Measurements from ENCODE around the gene DGKB. TPM values are rescaled to one million over a fixed set of nuclear protein-coding genes. Genes with fewer than 3 reads are reported as not detected.
A peak's percentile ranks its signal among the peaks of the same experiment; 100 is the strongest.

DGKB gene
- total RNA-seq, 1 experiment from 2014 or later: 0.02 TPM

DNA sequence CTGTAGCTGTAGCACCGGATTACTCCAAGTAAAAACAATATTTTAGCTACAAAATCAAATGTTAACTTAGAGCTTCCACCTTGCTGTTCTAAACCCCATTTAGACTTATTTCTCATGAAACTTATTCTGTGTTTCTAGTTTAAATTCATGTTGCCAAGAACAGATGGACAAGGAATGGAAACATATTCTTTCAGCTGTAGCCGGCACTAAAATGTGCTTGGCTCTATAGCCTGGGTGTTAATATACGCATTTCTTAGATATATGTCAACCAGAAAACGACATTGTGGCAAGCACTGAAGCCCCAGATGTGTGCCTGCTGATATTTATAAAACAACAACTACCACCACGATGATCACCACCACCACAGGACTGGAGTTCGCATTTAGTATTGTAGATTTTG, 722.8 kb downstream of the DGKB start:
- DNase-seq (ENCODE audit: extremely low read depth, low read depth): no peak

DNA sequence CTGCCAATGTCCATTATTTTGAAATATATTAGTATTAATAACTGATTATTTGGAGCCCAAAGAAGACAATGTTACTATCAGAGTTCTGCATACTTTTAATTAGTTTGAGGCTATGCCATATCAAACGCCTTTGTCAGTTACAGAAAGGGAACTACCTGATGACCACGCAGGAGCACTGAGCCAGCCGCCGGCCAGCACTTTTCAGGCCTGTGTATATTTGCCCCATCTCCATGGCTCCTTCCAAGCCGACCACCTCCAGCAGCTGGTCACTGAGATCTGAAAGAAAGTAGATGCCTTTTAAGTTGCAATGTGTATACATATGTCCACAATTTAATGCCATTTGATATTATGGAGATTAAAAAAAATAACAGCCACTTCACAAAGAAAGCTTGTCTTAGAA, 724.7 kb downstream of the DGKB start:
- no peak for DNase-seq (ENCODE audit: extremely low read depth, low read depth)

DNA sequence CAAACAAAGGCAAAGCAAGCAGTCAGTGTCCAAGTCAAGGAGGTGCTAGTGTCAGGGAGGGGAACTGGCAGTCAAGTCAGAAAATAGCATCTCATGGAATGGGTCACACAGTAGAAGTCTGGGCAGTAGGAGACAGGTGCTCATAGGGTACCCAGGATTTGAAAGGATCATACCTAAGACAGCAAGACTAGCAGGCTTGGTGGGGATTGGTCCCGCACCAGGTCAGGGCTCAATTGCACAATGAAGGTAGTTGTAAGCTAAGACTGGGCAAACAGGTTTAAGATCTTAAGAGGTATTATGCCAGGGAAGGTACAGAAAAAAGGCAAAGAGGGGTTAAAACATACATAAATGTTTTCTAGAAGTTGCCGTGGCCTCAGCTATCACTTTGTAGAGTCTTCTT, 731.7 kb downstream of the DGKB start:
- no peak for DNase-seq (ENCODE audit: extremely low read depth, low read depth)

DNA sequence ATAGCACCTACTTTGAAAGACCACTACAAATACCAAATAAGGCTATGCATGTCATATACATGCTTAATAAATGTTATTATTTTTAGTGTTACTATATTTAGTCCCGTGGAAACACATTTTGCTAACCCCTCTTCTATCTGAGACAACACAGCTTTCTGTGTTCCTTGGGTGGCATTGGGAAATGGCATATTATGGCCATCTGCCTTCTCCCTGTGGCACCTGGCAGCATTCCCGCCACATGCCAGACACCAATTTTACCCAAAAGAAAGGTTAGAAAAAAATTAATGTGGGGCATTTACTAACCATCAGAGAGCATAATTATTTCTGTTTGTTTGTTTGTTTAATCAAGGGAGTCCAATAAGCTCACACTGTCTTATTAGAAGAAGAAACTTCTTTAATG, 744.4 kb downstream of the DGKB start:
- no peak for DNase-seq (ENCODE audit: extremely low read depth, low read depth)

DNA sequence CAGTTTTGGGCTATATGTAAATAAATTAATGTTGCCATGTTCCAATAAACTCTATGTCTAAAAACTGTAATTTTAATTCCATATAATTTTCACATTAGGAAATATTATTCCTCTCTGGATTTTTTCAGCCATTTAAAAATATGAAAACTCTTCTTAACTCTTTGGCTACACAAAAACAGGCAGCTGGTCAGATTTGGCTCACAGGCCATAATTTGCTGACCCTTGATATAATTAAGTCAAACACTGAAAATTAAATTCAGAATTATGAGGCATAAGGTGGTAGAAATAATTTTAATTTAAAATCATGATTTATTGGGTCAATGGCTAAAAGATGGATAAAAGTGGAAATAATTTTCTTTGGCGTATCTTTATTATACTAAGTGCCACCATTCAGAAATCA, 746.1 kb downstream of the DGKB start:
- no peak for DNase-seq (ENCODE audit: extremely low read depth, low read depth)

DNA sequence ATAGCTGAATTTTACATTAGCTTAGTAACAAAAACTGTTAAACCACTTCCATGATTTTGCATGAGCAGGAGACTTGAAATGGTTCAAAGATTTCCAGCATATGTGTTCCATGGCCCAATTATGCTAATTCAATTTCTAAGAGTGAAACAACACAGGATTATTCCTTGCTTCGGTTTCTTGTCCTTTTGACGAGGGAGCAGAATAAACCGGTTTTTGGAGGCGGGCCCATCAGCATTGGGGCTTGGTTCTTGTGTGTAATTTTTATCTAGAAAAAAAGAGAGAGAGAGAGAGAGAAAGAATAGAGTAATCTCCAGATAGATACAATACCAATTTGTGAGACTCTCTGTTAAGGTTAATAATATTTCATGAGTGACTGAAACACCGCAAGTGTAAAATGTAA, 753.6 kb downstream of the DGKB start:
- DNase-seq (ENCODE audit: extremely low read depth, low read depth): no peak

DNA sequence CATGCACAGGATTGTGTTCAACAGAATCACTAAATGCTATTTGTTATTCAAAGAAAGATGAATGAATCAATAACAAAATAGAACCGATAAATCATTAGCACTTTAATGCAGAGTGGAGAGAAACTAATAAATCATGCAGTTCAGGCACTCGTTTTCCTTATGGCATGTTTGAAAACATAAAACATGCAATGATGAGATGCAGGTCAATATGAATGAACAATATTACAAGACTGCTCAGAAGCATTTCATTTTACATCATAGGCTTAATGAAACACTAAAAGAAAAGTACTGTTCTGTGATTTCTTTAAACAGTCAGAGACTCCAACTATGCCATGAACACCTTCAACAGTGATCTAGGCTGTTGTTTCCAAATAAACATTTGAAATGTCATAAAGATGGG, 755.0 kb downstream of the DGKB start:
- no peak for DNase-seq (ENCODE audit: extremely low read depth, low read depth)

DNA sequence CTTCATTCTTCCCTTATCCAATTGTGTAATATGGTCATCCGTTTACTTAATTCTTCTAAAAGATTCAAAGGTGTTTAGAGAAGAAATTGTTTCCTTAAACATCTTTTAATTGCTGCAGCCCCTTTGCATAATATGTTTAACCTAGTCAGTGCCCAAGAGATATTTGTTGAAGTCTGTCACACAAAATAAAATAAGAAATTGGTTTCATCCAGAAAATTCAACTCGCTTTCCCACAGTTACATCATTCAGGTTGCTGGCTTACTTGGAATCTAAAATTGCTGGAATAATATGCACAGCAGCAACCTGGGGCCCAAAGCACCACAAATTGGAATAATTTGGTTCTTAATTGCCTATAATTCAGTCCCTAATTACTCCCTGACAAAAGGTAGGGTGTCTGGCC, 758.0 kb downstream of the DGKB start:
- DNase-seq (ENCODE audit: extremely low read depth, low read depth): no peak

DNA sequence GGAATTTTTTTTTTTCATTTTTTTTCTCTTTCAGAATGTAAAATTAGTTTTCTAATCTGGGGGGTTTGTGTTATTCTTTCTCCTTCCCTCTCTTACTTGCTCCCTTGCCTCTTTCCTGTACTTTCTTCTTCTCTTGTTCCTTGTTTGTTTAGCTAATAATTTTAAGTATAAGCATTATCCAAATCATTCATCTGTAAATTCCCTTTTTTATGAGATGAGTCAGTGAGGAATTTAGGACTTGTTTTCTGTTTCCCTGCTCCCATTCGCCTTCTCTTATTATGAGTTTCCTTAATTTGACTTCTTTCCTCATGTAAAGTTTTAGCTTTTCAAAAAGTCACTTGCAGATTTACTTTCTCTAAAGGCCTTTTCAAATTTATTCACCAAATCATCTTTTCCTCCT, 758.4 kb downstream of the DGKB start:
- no peak for DNase-seq (ENCODE audit: extremely low read depth, low read depth)

DNA sequence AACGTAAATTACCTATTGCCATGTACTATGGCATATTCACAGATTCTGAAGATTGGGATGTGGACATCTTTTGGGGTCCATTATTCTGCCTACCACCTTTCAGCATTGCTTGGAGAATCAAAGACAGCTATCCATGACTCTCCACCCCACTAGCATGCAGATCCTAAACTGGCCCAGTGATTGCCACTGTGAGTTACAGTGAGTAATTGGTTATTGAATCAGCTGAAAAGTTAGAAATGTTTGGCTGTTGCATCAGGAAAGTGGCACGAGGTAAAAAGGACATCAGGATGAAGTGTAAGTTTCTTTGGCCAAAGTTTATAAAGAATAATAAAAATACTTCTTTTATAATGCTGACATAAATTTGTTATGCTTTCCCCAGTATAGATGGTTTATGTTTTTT, 764.9 kb downstream of the DGKB start:
- peak; percentile 33 for DNase-seq (ENCODE audit: extremely low read depth, low read depth)

DNA sequence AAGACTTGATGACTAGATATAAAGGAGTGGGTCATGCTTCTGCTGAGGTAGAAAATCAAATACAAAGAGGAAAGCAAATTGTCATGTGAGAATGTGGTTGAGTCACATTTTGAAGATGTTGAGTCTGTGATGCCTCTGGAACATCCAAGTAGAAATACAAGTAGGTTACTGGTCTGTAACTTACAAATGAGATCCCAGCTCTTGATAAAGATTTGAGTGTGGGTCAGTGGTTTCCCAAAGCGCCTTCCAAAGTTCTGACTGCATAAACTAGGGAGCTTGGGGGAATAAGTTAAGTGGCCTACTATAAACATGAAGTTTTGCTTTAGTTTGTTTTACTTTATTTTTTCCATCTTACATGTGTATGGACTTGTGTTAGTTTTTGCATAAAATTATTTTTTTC, 768.8 kb downstream of the DGKB start:
- no peak for DNase-seq (ENCODE audit: extremely low read depth, low read depth)

DNA sequence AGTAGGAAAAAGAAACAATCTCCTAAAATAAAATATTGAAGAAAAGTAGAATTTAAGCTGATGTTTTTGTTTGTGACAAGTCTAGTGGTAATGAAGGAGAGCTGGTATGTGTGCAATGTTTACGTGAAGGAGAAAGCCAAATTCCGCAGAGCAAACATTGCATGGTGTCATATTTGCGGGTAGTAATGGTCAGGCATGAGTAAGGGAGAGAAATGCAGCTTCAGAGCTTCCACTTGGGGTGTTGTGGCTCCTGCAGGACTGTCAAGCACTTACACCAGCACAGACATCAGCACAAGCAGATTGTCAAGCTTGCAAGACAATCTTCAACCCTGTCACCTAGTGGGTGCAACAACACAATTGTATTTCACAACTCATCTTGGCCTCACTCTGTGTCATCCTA, 776.6 kb downstream of the DGKB start:
- no peak for DNase-seq (ENCODE audit: extremely low read depth, low read depth)

DNA sequence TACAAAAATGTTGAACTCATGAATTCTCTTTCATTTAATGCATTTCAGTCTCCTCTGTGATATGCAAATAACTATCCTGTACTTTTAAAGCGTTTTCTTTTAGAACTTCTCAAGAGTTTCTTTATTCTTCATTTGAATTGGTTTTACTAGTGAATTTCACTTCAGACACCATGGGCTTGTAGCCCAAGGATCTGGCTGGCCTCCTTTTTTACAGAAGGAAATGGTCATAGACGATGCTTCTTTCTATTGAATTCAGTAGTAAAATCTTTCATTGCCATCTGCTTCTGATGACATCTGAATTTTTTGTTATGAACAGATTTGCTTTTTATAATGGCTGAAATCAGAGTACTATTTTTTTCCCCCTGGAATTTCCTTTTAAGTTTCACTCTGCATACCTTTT, 777.8 kb downstream of the DGKB start:
- DNase-seq (ENCODE audit: extremely low read depth, low read depth): no peak

DNA sequence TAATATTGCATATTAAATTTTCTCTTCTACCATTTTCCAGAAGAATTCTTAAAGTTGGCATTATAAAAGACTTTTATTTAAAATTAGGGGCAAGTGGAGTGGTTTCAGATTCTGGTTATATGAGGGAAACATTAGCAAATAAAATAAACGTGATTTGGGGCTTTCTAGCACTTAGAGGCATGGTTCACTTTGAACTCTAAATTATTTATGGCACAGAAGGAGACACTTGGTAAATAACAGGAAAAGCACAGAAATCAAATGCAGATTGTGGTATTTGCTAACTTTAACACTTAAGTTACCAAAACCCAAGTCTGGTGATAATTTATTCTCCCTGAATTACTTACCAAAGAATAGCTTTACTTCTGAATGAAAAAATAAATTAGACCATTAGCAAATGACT, 778.6 kb downstream of the DGKB start:
- no peak for DNase-seq (ENCODE audit: extremely low read depth, low read depth)

DNA sequence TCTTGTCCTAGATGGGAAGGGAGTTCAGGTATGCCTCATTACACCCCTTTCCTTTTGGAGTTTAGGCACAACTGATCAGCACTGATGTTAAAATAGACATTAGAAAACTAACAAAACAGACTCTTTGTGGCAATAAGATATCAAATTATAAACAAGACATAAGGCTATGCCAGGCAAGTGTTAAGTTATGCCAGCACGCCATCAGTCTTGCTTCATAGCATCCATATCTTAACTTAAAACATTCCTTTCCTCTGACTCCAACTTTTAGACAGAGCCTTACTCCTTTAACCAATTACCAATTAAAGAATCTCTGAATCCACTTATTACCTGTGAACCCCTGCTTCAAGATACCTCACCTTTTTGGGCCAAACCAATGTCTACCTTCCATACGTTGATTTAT, 786.9 kb downstream of the DGKB start:
- DNase-seq (ENCODE audit: extremely low read depth, low read depth): peak; percentile 6

DNA sequence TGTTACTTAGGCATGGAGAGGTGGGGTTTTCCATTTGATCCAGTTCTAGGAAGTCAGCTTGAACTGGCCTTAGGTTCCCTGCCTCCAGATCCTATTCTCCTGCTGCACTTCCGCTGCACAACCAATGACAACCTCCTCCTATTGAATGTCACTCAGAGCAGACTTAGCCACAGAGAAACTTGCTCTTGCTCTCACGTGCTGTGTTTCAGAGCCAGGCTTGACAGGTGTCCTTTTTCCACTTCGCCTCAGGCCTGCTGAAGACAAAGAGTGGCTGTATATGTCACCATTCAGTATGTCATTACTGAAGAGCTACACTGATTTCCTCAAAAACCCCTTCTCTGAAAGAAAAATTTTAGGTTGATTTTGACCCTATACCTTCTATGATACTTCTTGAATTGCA, 797.7 kb downstream of the DGKB start:
- DNase-seq (ENCODE audit: extremely low read depth, low read depth): no peak

DNA sequence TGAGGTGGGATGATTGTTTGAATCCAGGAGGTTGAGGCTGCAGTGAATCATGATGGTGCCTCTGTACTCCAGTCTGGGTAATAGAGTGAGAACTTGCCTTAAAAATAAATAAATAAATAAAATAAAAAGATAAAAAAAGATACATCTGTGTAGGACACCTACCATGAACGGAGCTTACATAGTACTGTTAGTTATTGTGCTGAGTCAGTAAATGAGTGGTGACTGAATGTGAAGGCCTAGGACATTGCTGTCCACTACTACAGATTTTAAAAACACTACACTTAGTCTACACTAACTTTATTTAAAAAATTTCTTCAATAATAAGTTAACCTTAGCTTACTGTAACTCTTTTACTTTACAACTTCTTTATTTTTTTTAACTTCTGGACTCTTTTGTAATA, 806.4 kb downstream of the DGKB start:
- no peak for DNase-seq (ENCODE audit: extremely low read depth, low read depth)

DNA sequence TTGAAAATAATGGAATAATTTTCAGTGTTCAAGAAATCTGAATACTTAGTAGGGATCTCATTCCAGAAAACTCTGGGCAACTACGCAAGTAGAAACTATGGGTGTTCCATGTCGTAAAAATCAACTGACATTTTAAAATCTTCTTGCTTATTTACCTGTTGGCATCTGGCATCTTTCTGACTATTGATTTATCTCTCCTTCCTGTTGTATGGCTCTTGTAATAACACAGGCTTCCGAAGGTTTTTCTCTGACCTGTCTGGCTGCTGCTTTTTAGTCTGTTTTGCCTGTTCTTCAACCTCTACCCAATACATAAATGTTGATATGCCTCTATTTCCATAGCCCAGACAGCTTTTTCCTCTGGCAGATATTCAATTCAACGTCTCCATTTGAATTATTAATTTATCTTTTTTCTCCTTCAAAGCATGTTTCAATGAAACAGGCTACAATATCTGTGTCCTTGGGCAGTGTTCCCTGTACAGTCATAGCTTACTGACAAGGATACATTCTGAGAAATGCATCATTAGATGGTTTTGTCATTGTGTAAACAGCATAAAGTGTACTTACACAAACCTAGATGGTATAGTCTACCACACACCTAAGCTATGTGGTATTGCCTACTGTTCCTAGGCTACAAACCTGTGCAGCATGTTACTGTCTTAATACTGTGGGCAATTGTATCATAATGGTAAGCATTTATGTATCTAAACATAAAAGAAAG, 807.2 kb downstream of the DGKB start:
- DNase-seq (ENCODE audit: extremely low read depth, low read depth): no peak

All from NCI-H460 (cell line).